Fibroblast of skin of abdomen (primary cell): ENCODE data around the gene CT45A3. TPM values are rescaled to one million over a fixed set of nuclear protein-coding genes. Genes with fewer than 3 reads are reported as not detected.
A peak's percentile ranks its signal among the peaks of the same experiment; 100 is the strongest.
"Not testable (repeated sequence)": the region's sequence is repeated elsewhere in the genome, so short reads cannot be mapped to it uniquely, and the experiment has no call there.

Experiments
- DNase-seq: peaks from one replicate; pipeline ENCODE4 v3.0.0-alpha.2; 2013
- polyA plus RNA-seq, 2 experiments: library from polyadenylated mRNA; unstranded; fragments of 120-200 nt; gene quantifications; one replicate each; pipeline ENCODE4 v1.2.1, GENCODE V29; 2013; ENCODE audit not compliant: insufficient read length in 2 of 2

Gene CT45A3, protein sequence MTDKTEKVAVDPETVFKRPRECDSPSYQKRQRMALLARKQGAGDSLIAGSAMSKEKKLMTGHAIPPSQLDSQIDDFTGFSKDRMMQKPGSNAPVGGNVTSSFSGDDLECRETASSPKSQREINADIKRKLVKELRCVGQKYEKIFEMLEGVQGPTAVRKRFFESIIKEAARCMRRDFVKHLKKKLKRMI
- not detected for polyA plus RNA-seq (2013, experiment 1 of 2; ENCODE audit: insufficient read length)
- polyA plus RNA-seq (2013, experiment 2 of 2; ENCODE audit: insufficient read length), result not detected

DNA sequence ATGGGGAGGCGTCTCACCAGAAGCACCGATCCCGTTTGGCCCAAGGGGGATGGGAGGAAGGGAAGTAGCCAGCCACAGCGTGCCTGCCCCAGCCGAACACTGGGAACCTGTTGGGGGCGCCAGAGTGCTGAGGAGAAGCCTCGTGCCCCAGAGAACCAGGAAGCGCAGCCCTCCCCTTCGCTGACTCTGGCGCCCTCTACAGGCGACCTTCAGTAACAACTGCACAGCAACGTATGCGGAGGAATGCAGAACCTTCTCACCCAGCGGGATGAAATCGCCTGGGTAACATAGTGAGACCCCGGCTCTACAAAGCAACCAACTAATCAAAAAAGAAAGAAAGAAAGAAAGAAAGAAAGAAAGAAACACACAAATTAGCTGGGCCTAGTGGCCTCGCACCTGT is at the start of gene CT45A3:
Gene CT45A3 (minus strand): TSS at position 101 of the 400 bp plus-strand sequence. CDS start 3,747 bp downstream, outside the sequence.
- DNase-seq, result not testable (repeated sequence)

DNA sequence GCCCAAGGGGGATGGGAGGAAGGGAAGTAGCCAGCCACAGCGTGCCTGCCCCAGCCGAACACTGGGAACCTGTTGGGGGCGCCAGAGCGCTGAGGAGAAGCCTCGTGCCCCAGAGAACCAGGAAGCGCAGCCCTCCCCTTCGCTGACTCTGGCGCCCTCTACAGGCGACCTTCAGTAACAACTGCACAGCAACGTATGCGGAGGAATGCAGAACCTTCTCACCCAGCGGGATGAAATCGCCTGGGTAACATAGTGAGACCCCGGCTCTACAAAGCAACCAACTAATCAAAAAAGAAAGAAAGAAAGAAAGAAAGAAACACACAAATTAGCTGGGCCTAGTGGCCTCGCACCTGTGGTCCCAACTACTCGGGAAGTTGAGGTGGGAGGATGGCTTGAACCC is 34.7 kb upstream of the CT45A3 start, which contains the start of gene CT45A6:
Gene CT45A6 (minus strand): TSS at position 101 of the 400 bp plus-strand sequence. CDS start 3,794 bp downstream, outside the sequence.
- not testable (repeated sequence) for DNase-seq

DNA sequence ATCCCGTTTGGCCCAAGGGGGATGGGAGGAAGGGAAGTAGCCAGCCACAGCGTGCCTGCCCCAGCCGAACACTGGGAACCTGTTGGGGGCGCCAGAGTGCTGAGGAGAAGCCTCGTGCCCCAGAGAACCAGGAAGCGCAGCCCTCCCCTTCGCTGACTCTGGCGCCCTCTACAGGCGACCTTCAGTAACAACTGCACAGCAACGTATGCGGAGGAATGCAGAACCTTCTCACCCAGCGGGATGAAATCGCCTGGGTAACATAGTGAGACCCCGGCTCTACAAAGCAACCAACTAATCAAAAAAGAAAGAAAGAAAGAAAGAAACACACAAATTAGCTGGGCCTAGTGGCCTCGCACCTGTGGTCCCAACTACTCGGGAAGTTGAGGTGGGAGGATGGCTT is 17.4 kb upstream of the CT45A3 start, which contains the start of gene CT45A5:
Gene CT45A5 (minus strand): TSS at position 101 of the 400 bp plus-strand sequence. CDS start 3,774 bp downstream, outside the sequence.
- DNase-seq, result not testable (repeated sequence)

DNA sequence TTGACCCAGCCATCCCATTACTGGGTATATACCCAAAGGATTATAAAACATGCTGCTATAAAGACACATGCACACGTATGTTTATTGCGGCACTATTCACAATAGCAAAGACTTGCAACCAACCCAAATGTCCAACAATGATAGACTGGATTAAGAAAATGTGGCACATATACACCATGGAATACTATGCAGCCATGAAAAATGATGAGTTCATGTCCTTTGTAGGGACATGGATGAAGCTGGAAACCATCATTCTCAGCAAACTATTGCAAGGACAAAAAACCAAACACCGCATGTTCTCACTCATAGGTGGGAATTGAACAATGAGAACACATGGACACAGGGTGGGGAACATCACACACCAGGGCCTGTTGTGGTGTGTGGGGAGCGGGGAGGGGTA is 23.3 kb downstream of the CT45A3 start:
- DNase-seq, result not testable (repeated sequence)

DNA sequence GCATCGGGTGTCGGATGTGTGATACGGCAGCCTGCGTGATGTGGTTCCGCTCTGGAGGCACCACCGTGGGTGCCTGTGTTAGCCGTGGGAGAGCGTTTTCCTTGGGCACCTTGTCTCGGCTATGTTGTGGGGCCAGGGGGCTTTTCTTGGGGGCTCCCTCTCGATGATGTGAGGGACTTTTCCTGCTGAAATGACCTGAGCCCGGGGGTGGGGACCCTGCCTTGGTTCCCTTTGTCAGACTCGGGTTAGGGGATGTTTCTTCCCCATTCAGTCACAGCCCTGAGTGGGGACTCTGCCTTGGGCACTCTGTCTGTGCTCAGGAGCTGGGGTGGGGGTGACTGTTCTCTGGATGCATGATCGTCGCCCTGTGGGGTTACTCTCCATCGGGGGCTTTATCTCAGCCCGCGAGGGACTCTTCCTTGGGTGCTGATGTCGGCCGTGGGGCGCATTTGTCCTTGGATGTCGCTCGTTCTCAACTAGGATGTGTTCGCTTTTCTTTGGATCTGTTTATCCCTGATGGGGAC is 26.7 kb downstream of the CT45A3 start:
- DNase-seq, result no peak

DNA sequence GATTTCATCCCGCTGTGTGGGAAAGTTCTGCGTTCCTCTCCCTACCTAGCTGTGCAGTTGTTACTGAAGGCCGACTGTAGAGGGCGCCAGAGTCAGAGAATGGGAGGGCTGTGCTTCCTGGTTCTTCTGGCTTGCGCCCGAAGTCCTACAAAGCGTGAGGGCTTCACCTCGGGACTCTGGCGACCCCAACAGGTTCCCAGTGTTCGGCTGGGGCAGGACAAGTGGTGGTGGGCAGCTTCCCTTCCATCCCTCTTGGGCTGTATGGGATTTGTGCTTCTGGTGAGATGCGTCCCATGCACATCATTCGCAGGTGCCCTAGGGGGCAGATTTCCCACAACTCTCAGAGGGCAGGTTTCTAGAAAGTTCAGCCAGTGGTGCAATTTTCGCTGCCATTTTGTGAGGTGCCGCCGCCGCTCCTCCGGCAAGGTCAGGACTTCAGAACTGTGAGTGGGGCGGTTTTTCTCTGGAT is 27.3 kb downstream of the CT45A3 start:
- peak; percentile 1 for DNase-seq

DNA sequence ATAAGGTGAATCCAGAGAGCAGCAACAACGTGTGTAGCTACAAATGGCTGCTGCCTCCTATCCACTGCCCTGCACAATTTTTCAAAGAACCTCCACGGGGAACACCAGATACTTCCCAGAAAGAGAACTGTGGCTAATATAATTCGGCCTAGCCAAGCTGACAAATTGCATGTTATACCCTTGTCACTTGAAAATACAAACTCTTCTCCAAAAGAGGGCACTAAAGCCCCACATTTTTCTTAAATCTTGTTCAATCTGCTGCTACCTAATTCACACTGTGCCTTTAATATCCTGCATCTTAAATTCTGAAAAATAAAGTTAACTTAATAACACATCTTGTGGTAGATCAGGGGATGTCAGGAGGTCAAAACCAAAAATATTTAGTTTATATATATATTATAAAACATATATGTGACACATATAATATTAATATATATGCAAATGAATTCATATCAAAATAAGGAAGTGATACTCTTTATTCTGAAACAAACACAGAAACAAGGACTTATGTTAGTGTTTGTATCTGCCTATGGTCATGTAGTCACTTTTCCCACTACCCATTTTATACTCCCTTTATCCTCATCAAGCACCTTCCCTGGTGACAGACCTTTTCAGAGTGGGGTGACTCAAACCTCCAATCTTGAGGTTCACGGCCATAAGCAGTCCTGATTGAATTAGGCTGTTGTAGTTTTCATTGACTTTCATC is 30.5 kb downstream of the CT45A3 start:
- DNase-seq, result no peak

DNA sequence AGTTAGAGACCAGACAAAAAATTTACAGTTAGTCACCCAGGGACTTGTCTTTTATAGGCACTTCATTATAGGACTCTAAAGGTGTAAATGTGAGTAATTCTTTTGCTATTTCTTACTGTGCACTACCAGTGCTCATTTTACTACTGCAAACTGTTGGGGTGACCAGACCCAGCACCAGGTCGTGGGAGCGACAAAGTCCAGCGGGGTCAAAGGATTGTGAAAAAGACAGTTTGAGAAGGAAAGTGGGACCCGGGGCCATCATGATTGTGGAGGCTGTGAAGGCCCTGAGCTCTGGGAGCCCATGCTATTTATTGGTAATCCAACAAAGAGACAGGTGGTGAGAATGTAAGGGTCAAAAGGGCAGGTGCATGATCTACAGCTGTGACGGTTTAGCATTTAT is 33.3 kb downstream of the CT45A3 start:
- not testable (repeated sequence) for DNase-seq

DNA sequence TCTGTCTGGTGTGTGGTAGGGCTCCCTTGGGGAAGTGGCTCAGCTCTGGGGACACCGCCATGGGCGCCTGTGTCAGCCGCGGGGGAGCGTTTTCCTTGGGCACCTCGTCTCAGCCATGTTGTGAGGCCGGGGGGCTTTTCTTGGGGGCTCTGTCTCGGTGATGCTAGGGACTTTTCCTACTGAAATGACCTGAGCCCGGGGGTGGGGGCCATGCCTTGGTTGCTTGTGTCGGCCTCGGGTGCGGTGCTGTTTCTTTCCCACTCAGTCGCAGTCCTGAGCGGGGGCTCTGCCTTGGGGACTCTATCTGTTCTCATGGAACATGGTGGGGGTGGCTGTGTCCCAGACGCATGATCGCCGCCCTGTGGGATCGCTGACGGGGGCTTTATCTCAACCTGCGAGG is 54.2 kb downstream of the CT45A3 start:
- no peak for DNase-seq

DNA sequence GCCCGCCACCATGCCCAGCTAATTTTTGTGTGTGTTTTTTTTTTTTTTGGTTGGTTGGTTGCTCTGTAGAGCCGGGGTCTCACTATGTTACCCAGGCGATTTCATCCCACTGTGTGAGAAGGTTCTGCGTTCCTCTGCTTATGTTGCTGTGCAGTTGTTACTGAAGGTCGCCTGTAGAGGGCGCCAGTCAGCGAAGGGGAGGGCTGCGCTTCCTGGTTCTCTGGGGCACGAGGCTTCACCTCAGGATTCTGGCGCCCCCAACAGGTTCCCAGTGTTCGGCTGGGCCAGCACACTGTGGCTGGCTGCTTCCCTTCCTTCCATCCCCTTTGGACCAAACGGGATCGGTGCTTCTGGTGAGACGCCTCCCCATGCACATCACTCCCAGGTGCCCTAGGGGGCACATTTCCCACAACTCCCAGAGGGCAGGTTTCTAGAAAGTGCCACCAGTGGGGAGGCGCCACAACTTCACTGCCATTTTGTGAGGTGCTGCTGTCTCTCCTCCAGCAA is 54.8 kb downstream of the CT45A3 start, which contains the start of gene CT45A1:
Gene CT45A1 (plus strand): TSS at position 457 of the 507 bp plus-strand sequence. CDS start 5,302 bp downstream, outside the sequence.
- not testable (repeated sequence) for DNase-seq
